GM18951 (cell line): ENCODE measurements around the gene TAF7.
"Not testable (repeated sequence)": the region's sequence is repeated elsewhere in the genome, so short reads cannot be mapped to it uniquely, and the experiment has no call there.

Source experiments
- POLR2A ChIP-seq: IDR thresholded peaks from 4 replicates; pipeline ENCODE4 v1.6.1; 2011; ENCODE audit warnings: mild to moderate bottlenecking; ENCODE audit not compliant: insufficient read length, insufficient read depth; ENCODE audit errors: extremely low read depth
- in situ Hi-C: fragments of 300-500 bp; cut with MboI; formaldehyde crosslinking; loops from one replicate; pipeline ENCODE4 v1.12.0; 2022; ENCODE audit warnings: low sequenced_read_pairs, mixed read lengths, inconsistent platforms; ENCODE audit not compliant: unreplicated experiment

The TAF7 gene

DNA sequence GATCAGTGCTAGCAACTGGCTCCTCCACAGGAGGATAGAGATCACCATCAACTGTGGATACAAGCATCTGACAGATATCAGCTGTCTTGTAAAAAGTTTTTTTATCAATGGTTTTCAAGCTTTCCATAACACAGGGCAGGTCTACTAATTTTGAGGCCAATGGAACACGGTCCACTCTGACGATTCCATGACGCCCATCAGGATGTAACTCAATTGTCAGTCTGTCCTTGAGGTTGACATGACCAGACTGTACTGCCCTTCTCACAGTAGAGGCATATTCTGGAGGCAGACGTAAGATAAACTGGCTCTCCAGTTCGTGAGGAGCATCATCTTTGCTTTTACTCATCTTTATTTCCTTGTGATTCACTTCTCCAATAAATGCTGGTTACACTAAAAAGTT is 885 bp downstream of the TAF7 start:
- in situ Hi-C loops = no loop called here
- TF ChIP-seq POLR2A = no peak

DNA sequence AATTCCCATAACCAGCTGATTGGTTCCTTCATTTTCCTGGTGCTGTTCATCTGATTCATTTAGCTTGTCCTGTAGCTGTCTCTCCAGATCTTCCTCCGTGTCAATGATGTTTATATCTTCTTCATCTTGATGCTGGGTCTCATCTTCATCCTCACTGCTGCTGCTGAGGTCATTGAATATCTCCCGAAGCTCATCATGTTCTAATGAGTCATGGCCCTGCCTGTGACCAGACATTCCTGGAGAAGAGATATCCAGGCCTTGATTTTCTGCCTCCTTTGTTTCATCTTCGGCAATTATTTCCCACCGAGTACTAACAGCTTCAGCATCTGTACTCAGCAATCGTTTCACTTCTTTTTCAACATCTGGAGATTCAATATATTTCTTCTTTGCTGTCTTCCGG is 1.4 kb downstream of the TAF7 start:
- in situ Hi-C loops = no loop called here
- no peak for TF ChIP-seq POLR2A

DNA sequence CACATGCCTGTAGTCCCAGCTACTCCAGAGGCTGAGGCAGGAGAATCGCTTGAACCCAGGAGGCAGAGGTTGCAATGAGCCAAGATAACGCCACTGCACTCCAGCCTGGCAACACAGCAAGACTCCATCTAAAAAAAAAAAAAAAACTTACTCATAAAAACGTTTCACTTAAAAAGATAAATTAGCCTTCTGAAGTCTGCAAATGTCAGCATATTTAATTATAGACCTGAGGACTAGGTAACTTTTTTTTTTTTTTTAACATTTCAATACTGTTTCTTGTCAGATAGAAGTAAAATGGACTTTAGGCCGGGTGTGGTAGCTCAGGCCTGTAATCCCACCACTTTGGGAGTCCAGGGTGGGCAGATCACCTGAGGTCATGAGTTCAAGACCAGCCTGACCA is 3.6 kb downstream of the TAF7 start:
- in situ Hi-C loops = not testable (repeated sequence)

DNA sequence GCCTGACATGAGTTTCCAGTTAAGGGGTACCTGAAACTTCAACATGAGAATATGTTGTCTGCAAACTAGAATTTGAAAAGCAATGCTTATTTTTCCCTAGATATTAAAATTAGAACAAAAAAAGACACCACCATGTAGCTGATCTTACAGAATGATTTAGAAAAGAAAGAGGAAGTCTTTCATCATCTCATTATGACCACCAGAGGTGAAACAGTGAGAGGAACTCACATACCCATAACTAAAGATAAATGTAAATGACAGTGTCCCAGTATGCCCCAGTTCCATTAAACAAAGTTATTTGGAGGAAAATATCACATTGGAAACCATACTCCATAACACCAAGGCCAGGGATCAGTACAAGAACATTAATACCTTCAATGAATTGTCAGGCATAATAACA is 6.9 kb downstream of the TAF7 start:
- no peak for TF ChIP-seq POLR2A
- in situ Hi-C loops = no loop called here

DNA sequence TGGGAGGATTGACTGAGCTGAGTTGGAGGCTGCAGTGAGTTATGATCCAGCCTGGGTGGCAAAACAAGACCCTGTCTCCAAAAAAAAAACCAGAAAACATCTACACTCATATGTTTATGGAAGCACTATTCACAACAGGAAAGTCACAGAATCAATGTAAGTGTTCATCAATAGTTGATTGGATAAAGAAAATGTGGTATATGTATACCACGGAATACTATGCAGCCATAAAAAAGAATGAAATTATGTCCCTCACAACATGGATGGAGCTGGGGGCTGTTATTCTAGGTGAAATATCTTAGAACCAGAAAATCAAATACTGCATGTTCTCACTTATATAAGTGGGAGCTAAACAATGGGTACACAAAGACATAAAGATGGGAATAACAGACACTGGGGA is 14.0 kb downstream of the TAF7 start:
- in situ Hi-C loops = no loop called here
- TF ChIP-seq POLR2A = no peak

DNA sequence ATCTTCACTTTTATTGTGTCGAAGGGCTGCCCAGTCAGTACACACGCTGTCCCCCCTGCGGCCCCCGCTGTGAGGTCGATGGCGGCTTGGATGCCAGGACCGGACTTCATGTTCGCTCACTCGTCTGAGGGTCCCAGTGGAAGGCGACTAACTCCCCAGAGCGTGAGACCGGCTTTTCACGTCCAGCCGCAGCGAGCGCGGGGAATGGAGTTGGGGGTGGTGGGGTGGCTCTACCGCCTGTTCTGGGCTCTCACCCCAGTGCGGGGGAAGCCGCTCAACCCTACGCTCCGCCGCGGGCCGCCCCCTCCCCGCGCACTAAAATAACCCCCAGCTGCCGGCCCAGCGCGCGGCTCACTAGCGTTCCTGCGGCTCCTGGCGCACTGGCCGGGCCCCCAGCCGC is 16.8 kb downstream of the TAF7 start, which contains the start of gene SLC25A2:
Gene SLC25A2 (minus strand): TSS at position 294 of the 400 bp plus-strand sequence. CDS start 184 bp downstream, at position 110.
- in situ Hi-C loops = no loop called here

DNA sequence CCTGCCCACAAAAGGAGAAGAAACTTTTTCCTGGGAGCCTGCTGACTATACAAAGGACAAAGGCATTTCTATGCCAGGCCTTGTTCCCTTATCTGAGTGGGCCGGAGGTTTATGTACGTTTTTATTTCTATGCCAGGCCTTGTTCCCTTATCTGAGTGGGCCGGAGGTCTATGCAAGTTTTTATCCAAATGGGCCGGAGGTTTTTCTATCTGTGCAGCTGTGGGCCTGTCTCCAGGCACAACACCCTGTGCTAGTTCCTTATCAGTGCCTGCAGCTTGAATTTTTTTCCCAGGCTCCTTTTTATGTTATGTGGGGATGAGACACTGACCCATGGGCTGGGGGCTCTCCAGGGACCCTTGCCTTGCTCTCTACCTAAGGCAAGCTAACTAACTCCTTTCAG is 22.2 kb downstream of the TAF7 start:
- in situ Hi-C loops = no loop called here

More for the DNA sequence above, 16.8 kb downstream of the TAF7 start, which contains the start of gene SLC25A2:
- no peak for TF ChIP-seq POLR2A

DNA sequence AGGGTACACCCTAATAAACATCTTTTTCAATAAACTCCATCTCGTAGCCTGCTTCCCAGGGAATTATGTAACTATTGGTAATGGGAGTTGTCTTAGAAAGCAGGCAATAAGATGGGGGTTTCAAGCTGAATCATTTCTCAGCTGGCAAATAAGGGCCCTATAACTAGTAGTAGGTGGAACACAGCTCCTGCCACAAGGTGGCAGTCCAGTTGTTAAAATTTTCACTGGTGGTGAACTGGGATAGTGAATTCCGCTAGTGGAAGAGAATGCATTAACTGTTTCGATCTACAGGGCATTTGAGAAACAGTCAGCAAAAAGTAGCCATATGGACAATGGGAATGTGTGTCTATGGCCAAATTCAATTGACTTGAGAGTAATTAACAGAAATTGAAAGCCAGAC is 47.7 kb downstream of the TAF7 start:
- in situ Hi-C loops = no loop called here
- no peak for TF ChIP-seq POLR2A

More for the DNA sequence above, 22.2 kb downstream of the TAF7 start:
- TF ChIP-seq POLR2A = no peak

DNA sequence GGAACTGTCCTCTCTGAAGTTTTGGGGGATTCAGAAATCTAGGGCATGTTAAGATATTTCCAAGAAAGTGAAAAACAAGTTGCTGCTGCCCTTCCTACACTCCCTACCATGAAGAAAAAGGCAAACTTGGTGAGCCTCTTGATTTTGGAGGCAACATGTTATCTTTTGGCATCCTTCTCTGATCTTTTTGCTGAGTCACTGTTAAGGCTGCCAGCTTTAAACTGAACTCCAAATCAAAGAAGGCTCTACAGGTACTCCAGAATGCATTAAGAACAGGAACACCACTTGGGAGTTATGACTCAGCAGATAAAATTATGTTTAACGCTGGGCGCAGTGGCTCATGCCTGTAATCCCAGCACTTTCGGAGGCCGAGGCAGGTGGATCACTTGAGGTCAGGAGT is 51.4 kb downstream of the TAF7 start:
- TF ChIP-seq POLR2A = no peak
- in situ Hi-C loops = no loop called here
